H9 (cell line): ENCODE data around the gene UBE2V1. TPM values are rescaled to one million over a fixed set of nuclear protein-coding genes. Genes with fewer than 3 reads are reported as not detected.

Experiments used
- DNase-seq: peaks from one replicate; pipeline ENCODE4 v3.0.0-alpha.2; 2017
- H2AFZ ChIP-seq: one replicate; pipeline ENCODE4 v1.6.1; 2013; ENCODE audit warnings: mild to moderate bottlenecking, low read length, control low read depth, moderate library complexity
- H2AK5ac ChIP-seq: 2 replicates; pipeline ENCODE4 v1.6.1; 2013; ENCODE audit warnings: low read length, control low read depth, mixed read lengths; ENCODE audit not compliant: insufficient read length
- H2BK120ac ChIP-seq: one replicate; pipeline ENCODE4 v1.6.1; 2013; ENCODE audit warnings: low read depth, mild to moderate bottlenecking, low read length, control low read depth, inconsistent platforms; ENCODE audit not compliant: poor library complexity, severe bottlenecking
- H2BK12ac ChIP-seq: 2 replicates; pipeline ENCODE4 v1.6.1; 2013; ENCODE audit warnings: low read length, control low read depth, mixed read lengths, low read depth; ENCODE audit not compliant: insufficient read length
- H2BK15ac ChIP-seq: 2 replicates; pipeline ENCODE4 v1.6.1; 2013; ENCODE audit warnings: low read depth, low read length, control low read depth
- H2BK20ac ChIP-seq: one replicate; pipeline ENCODE4 v1.6.1; 2013; ENCODE audit warnings: low read depth, mild to moderate bottlenecking, low read length, control low read depth, inconsistent platforms; ENCODE audit not compliant: poor library complexity, severe bottlenecking
- H2BK5ac ChIP-seq: 2 replicates; pipeline ENCODE4 v1.6.1; 2013; ENCODE audit warnings: low read length, control low read depth, mixed read lengths; ENCODE audit not compliant: insufficient read length
- H3K14ac ChIP-seq: 2 replicates; pipeline ENCODE4 v1.6.1; 2013; ENCODE audit warnings: low read length, control low read depth; ENCODE audit not compliant: insufficient read depth
- H3K18ac ChIP-seq: 2 replicates; pipeline ENCODE4 v1.6.1; 2013; ENCODE audit warnings: low read depth, mild to moderate bottlenecking, mixed read lengths, low read length, control low read depth; ENCODE audit not compliant: insufficient read length
- H3K23ac ChIP-seq: 2 replicates; pipeline ENCODE4 v1.6.1; 2013; ENCODE audit warnings: low read length, control low read depth, mixed read lengths, low read depth; ENCODE audit not compliant: insufficient read length
- H3K23me2 ChIP-seq: 2 replicates; pipeline ENCODE4 v1.6.1; 2013; ENCODE audit warnings: low read depth, mild to moderate bottlenecking, mixed read lengths, low read length, control low read depth; ENCODE audit not compliant: insufficient read length, poor library complexity, severe bottlenecking
- H3K27ac ChIP-seq: 2 replicates; pipeline ENCODE4 v1.5.1; 2013; ENCODE audit warnings: low read length, control low read depth, mixed read lengths, low read depth; ENCODE audit not compliant: insufficient read length
- H3K27me3 ChIP-seq: 2 replicates; pipeline ENCODE4 v1.6.1; 2013; ENCODE audit warnings: low read length, control low read depth, inconsistent platforms; ENCODE audit not compliant: insufficient read depth
- H3K4ac ChIP-seq: 2 replicates; pipeline ENCODE4 v1.6.1; 2013; ENCODE audit warnings: low read depth, mild to moderate bottlenecking, control low read depth, inconsistent platforms, low read length, moderate library complexity
- H3K4me1 ChIP-seq: 2 replicates; pipeline ENCODE4 v1.6.1; 2013; ENCODE audit warnings: low read length, control low read depth, inconsistent platforms; ENCODE audit not compliant: insufficient read depth
- H3K4me2 ChIP-seq: 2 replicates; pipeline ENCODE4 v1.6.1; 2013; ENCODE audit warnings: low read length, control low read depth, mixed read lengths; ENCODE audit not compliant: insufficient read length, insufficient read depth
- H3K56ac ChIP-seq: 2 replicates; pipeline ENCODE4 v1.6.1; 2013; ENCODE audit warnings: low read depth, mild to moderate bottlenecking, mixed read lengths, low read length, control low read depth; ENCODE audit not compliant: insufficient read length
- H3K79me1 ChIP-seq: 2 replicates; pipeline ENCODE4 v1.6.1; 2013; ENCODE audit warnings: low read depth, mild to moderate bottlenecking, moderate library complexity, low read length, control low read depth, inconsistent platforms; ENCODE audit not compliant: insufficient read depth, poor library complexity, severe bottlenecking
- H3K79me2 ChIP-seq: 2 replicates; pipeline ENCODE4 v1.6.1; 2013; ENCODE audit warnings: low read length, control low read depth, inconsistent platforms; ENCODE audit not compliant: insufficient read depth
- H3K9ac ChIP-seq: 2 replicates; pipeline ENCODE4 v1.6.1; 2013; ENCODE audit warnings: low read length, control low read depth, mixed read lengths; ENCODE audit not compliant: insufficient read length; ENCODE audit errors: extremely low read depth
- H3K9me3 ChIP-seq: one replicate; pipeline ENCODE4 v1.6.1; 2013; ENCODE audit warnings: low read depth, low read length, inconsistent platforms; ENCODE audit not compliant: control insufficient read depth
- H3T11ph ChIP-seq: one replicate; pipeline ENCODE4 v1.6.1; 2013; ENCODE audit warnings: mild to moderate bottlenecking, low read length, control low read depth, inconsistent platforms
- H4K20me1 ChIP-seq: one replicate; pipeline ENCODE4 v1.6.1; 2013; ENCODE audit not compliant: control insufficient read depth, insufficient read length, insufficient read depth
- H4K5ac ChIP-seq: 2 replicates; pipeline ENCODE4 v1.6.1; 2013; ENCODE audit warnings: low read depth, mild to moderate bottlenecking, mixed read lengths, low read length, control low read depth; ENCODE audit not compliant: insufficient read length
- H4K8ac ChIP-seq: replicated peaks from 2 replicates; pipeline ENCODE4 v1.6.1; 2013; ENCODE audit warnings: low read length, control low read depth, mixed read lengths, low read depth; ENCODE audit not compliant: insufficient read length
- H4K91ac ChIP-seq: 2 replicates; pipeline ENCODE4 v1.6.1; 2013; ENCODE audit warnings: low read depth, mild to moderate bottlenecking, moderate library complexity, mixed read lengths, low read length, control low read depth; ENCODE audit not compliant: insufficient read length
- H3K27ac Mint-ChIP-seq, 3 experiments: 2 replicates in 2 of 3; 3 replicates in 1 of 3; pipeline ENCODE4 v1.8.0; 2020 to 2021; ENCODE audit warnings: mixed read lengths in 3 of 3, mild to moderate bottlenecking in 1 of 3, moderate library complexity in 1 of 3
- H3K27me3 Mint-ChIP-seq: 2 replicates; pipeline ENCODE4 v1.8.0; 2021; ENCODE audit warnings: low read depth, mild to moderate bottlenecking, moderate library complexity, mixed read lengths
- H3K36me3 Mint-ChIP-seq, 3 experiments: 2 replicates in 2 of 3; 3 replicates in 1 of 3; pipeline ENCODE4 v1.8.0; 2020 to 2021; ENCODE audit warnings: low read depth in 3 of 3, mixed read lengths in 3 of 3; ENCODE audit not compliant: insufficient read depth in 1 of 3
- H3K4me1 Mint-ChIP-seq, 2 experiments: 2 replicates each; pipeline ENCODE4 v1.8.0; 2020; ENCODE audit warnings: mixed read lengths in 2 of 2
- H3K4me3 Mint-ChIP-seq, 2 experiments: 2 replicates in 1 of 2; 3 replicates in 1 of 2; pipeline ENCODE4 v1.8.0; 2020 to 2021; ENCODE audit warnings: mild to moderate bottlenecking in 2 of 2, mixed read lengths in 2 of 2, moderate library complexity in 1 of 2
- H3K9me3 Mint-ChIP-seq, 2 experiments: 2 replicates in 1 of 2; 3 replicates in 1 of 2; pipeline ENCODE4 v1.8.0; 2020; ENCODE audit warnings: mild to moderate bottlenecking in 2 of 2, mixed read lengths in 2 of 2, moderate library complexity in 1 of 2
- CTCF ChIP-seq: fragments of 200-600 bp; sonication (generic); conservative IDR thresholded peaks from 3 replicates; pipeline ENCODE4 v1.8.0; 2021; ENCODE audit warnings: antibody characterized with exemption, mild to moderate bottlenecking
- WGBS: extraction: QIAGEN DNeasy Blood & Tissue Kit; methylation state at CpG from one replicate; pipeline ENCODE4 v1.1.7; 2013; ENCODE audit warnings: missing lambda C conversion rate, low lambda C conversion rate, mixed read lengths; ENCODE audit not compliant: insufficient read length; ENCODE audit errors: extremely low coverage; 5-methylcytosine and 5-hydroxymethylcytosine counted together
- total RNA-seq: library from RNA; stranded (reverse); gene quantifications from 2 replicates; pipeline ENCODE4 v1.2.1, GENCODE V29; 2021

Gene UBE2V1
- total RNA-seq, 1 experiment from 2014 or later: 152 TPM

GRCh38 chr20:50115591-50116367 is 2.8 kb upstream of the UBE2V1 start:
- H3K14ac ChIP-seq: no peak overlapping the region
- Mint-ChIP-seq H3K36me3 (peaks cover 0 to 7% (median 7%) of the 10 kb centered on the region in 3 experiments; a peak in 3 of 7 replicates), H3K4me3 (peak overlapping the region; percentile 79 to 99), H3K9me3 (no peaks in the 10 kb centered on the region), H3K27me3 (no peaks in the 10 kb centered on the region), H3K27ac (peak overlapping the region; percentile 26 to 80 (median 63); a peak in 4 of 7 replicates), H3K4me1 (peaks cover 36 to 39% of the 10 kb centered on the region in 2 experiments)
- peak overlapping the region; percentile 56 for H3K9ac ChIP-seq
- H3K56ac ChIP-seq: no peak overlapping the region
- no peak overlapping the region for H2BK15ac ChIP-seq
- H3K4me1 ChIP-seq: peaks cover 6% of the 10 kb centered on the region
- WGBS: no CpG with 5 or more reads among the region's 24 CpGs
- H3K4ac ChIP-seq: no peak overlapping the region
- peaks cover 19% of the 10 kb centered on the region for H3K23me2 ChIP-seq
- peaks cover 3% of the 10 kb centered on the region for H3K79me1 ChIP-seq
- H3T11ph ChIP-seq: peak overlapping the region; percentile 37
- H4K8ac ChIP-seq: peak overlapping the region; percentile 70
- DNase-seq: peak; percentile 95
- H3K18ac ChIP-seq: no peak overlapping the region
- H4K20me1 ChIP-seq: no peaks in the 10 kb centered on the region
- peaks cover 15% of the 10 kb centered on the region; the same call in 1 of the 2 replicates for H3K79me2 ChIP-seq
- H2BK5ac ChIP-seq: no peak overlapping the region
- H2BK20ac ChIP-seq: no peak overlapping the region
- H3K27ac ChIP-seq: no peak overlapping the region
- no peak overlapping the region for H2AK5ac ChIP-seq
- no peaks in the 10 kb centered on the region for H3K27me3 ChIP-seq
- H3K23ac ChIP-seq: no peak overlapping the region
- no peak overlapping the region for H2AFZ ChIP-seq
- no peak overlapping the region for H4K91ac ChIP-seq
- no peak overlapping the region for H4K5ac ChIP-seq
- H3K9me3 ChIP-seq: no peaks in the 10 kb centered on the region
- no peak overlapping the region for H2BK12ac ChIP-seq
- no peak for TF ChIP-seq CTCF
- H3K4me2 ChIP-seq: peak overlapping the region; percentile 93
- H2BK120ac ChIP-seq: no peak overlapping the region
